NCI-H2171 (cell line): ENCODE results near the gene WWOX.
A peak's percentile ranks its signal among the peaks of the same experiment; 100 is the strongest.

ENCODE experiments used
- DNase-seq: peaks from one replicate; lab custom pipeline; 2025; lab: John Stamatoyannopoulos, UW

The WWOX gene

GRCh38 chr16:78906135-78906534 lies 806.7 kb downstream of the WWOX start:
- no peak for DNase-seq

GRCh38 chr16:78909226-78909625 lies 809.8 kb downstream of the WWOX start:
- no peak for DNase-seq

GRCh38 chr16:78915811-78916345 lies 816.4 kb downstream of the WWOX start:
- no peak for DNase-seq

- DNase-seq: no peak
These were observed 817.6 kb downstream of the WWOX start for GRCh38 chr16:78916928-78917545.

- DNase-seq: no peak
These were observed 819.4 kb downstream of the WWOX start for GRCh38 chr16:78918805-78919305.

- no peak for DNase-seq
These were observed 820.4 kb downstream of the WWOX start for GRCh38 chr16:78919852-78920251.

- no peak for DNase-seq
These were observed 821.2 kb downstream of the WWOX start for GRCh38 chr16:78920621-78921020.

GRCh38 chr16:78925083-78925767 lies 825.8 kb downstream of the WWOX start:
- DNase-seq: no peak

- DNase-seq: peak; percentile 28
These were observed 827.3 kb downstream of the WWOX start for GRCh38 chr16:78926723-78927210.

- no peak for DNase-seq
These were observed 828.3 kb downstream of the WWOX start for GRCh38 chr16:78927766-78928165.

- DNase-seq: no peak
These were observed 830.4 kb downstream of the WWOX start for GRCh38 chr16:78929841-78930240.

GRCh38 chr16:78930561-78930960 lies 831.1 kb downstream of the WWOX start:
- no peak for DNase-seq

GRCh38 chr16:78931267-78931666 lies 831.8 kb downstream of the WWOX start:
- DNase-seq: no peak

GRCh38 chr16:78931678-78932077 lies 832.2 kb downstream of the WWOX start:
- DNase-seq: no peak

GRCh38 chr16:78932355-78932943 lies 833.0 kb downstream of the WWOX start:
- no peak for DNase-seq

- no peak for DNase-seq
These were observed 836.6 kb downstream of the WWOX start for GRCh38 chr16:78936060-78936459.

- no peak for DNase-seq
These were observed 840.1 kb downstream of the WWOX start for GRCh38 chr16:78939597-78939996.

GRCh38 chr16:78942625-78943245 lies 843.3 kb downstream of the WWOX start:
- DNase-seq: no peak

- DNase-seq: no peak
These were observed 845.9 kb downstream of the WWOX start for GRCh38 chr16:78945336-78945735.

GRCh38 chr16:78946556-78946955 lies 847.1 kb downstream of the WWOX start:
- no peak for DNase-seq

GRCh38 chr16:78950768-78951167 lies 851.3 kb downstream of the WWOX start:
- DNase-seq: no peak

GRCh38 chr16:78952630-78953029 lies 853.2 kb downstream of the WWOX start:
- no peak for DNase-seq
